Measurements from ENCODE around the gene MARCHF9. TPM values are rescaled to one million over a fixed set of nuclear protein-coding genes. Genes with fewer than 3 reads are reported as not detected.
"Not testable (repeated sequence)": the region's sequence is repeated elsewhere in the genome, so short reads cannot be mapped to it uniquely, and the experiment has no call there.

The MARCHF9 gene
- total RNA-seq, 1 experiment from 2014 or later = 147 TPM

DNA sequence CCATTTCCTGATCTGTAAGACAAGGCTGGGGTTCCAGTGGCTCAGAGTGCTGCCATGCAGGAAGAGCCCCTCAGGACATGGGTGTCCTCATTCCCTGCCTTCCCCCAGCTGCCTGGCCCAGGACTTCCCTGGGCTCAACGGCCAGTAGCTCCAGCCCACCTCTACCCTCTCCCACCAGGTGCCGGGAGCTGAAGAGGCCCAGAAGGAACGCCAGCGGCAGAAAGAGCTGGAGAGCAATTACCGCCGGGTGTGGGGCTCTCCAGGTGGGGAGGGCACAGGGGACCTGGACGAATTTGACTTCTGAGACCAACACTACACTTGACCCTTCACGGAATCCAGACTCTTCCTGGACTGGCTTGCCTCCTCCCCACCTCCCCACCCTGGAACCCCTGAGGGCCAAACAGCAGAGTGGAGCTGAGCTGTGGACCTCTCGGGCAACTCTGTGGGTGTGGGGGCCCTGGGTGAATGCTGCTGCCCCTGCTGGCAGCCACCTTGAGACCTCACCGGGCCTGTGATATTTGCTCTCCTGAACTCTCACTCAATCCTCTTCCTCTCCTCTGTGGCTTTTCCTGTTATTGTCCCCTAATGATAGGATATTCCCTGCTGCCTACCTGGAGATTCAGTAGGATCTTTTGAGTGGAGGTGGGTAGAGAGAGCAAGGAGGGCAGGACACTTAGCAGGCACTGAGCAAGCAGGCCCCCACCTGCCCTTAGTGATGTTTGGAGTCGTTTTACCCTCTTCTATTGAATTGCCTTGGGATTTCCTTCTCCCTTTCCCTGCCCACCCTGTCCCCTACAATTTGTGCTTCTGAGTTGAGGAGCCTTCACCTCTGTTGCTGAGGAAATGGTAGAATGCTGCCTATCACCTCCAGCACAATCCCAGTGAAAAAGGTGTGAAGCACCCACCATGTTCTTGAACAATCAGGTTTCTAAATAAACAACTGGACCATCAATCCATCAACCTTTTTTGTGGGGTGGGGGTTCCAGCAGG lies 34.0 kb upstream of the MARCHF9 start:
- Histone ChIP-seq H3K27ac (no peak overlapping the region), H3K4me3 (no peak overlapping the region), H3K27me3 (no peaks in the 10 kb centered on the region), H3K4me1 (no peaks in the 10 kb centered on the region), H3K36me3 (peaks cover 58% of the 10 kb centered on the region), H3K9me3 (replicated peaks) (no peaks in the 10 kb centered on the region)
- DNase-seq = peak; percentile 65 to 67

- not testable (repeated sequence) for H3K27ac ChIP-seq; H3K9me3 ChIP-seq (replicated peaks); H3K4me1 ChIP-seq; H3K27me3 ChIP-seq; H3K4me3 ChIP-seq
- peaks cover 47% of the 10 kb centered on the region for H3K36me3 ChIP-seq
- DNase-seq = peak; percentile 58 to 61
Measured at GRCh38 chr12:57721846-57722608, 32.9 kb upstream of the MARCHF9 start.

- H3K36me3 ChIP-seq = peaks cover 39% of the 10 kb centered on the region
- DNase-seq = peak; percentile 75 to 76
- no peaks in the 10 kb centered on the region; the same call in 1 of the 2 replicates for H3K4me1 ChIP-seq
- H3K27ac ChIP-seq = no peak overlapping the region
- no peak overlapping the region for H3K4me3 ChIP-seq
- H3K9me3 ChIP-seq (replicated peaks) = no peaks in the 10 kb centered on the region
- no peaks in the 10 kb centered on the region for H3K27me3 ChIP-seq
Measured at GRCh38 chr12:57722716-57723629, 31.9 kb upstream of the MARCHF9 start.

GRCh38 chr12:57723630-57723962 lies 31.3 kb upstream of the MARCHF9 start:
- Histone ChIP-seq H3K27me3 (no peaks in the 10 kb centered on the region), H3K36me3 (peaks cover 33% of the 10 kb centered on the region), H3K9me3 (replicated peaks) (no peaks in the 10 kb centered on the region), H3K4me1 (no peaks in the 10 kb centered on the region; the same call in 1 of the 2 replicates), H3K27ac (no peak overlapping the region), H3K4me3 (no peak overlapping the region)
- peak in 1 of 2 experiments; percentile 72 for DNase-seq

- DNase-seq = peak; percentile 72 to 78
- peaks cover 26% of the 10 kb centered on the region for H3K36me3 ChIP-seq
Measured at GRCh38 chr12:57724003-57724935, 30.6 kb upstream of the MARCHF9 start.

DNA sequence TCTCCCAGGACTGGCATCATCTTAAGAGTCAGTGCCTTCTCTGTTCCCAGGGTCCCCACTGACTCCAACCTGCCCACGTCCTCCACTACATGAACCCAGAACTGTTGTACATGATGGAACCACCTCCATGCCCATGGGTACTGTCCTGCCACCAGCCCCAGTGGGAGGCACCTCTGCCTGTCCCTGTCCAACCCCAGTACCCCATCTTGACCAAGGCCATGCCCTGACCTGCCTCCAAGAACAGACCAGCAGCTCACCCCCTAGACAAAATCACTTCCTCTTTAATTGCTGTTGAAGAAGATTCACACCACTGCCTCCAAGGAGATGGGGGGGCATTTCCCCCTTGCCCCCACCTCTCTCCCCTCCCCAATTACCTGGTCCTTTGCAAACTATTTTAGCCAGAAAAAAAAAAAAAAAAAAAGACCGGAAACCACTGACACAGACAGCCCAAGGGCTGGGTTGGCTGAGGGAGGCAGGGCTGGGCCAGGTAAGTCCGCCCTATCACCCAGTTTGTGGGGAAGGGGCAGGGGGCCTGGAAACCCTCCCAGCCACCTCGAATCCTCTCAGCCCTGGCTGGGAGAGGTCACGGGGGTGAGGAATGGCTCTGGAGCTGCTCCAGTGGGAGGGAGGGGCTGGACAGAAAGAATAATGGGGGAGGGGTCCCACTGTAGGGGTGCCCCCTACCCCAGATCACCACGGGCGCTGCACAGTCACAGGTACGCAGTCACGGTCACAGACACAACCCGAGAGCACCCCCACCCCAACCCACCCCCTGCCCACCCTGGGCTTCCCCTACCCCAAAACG lies 29.8 kb upstream of the MARCHF9 start:
- no peaks in the 10 kb centered on the region for H3K9me3 ChIP-seq (replicated peaks)
- H3K27ac ChIP-seq = no peak overlapping the region
- no peaks in the 10 kb centered on the region for H3K27me3 ChIP-seq
- H3K4me3 ChIP-seq = no peak overlapping the region
- H3K36me3 ChIP-seq = peaks cover 17% of the 10 kb centered on the region
- H3K4me1 ChIP-seq = no peaks in the 10 kb centered on the region; the same call in 1 of the 2 replicates
- DNase-seq = peak; percentile 75 to 76

More at GRCh38 chr12:57724003-57724935, 30.6 kb upstream of the MARCHF9 start:
- H3K27ac ChIP-seq = no peak overlapping the region
- no peaks in the 10 kb centered on the region for H3K27me3 ChIP-seq
- no peaks in the 10 kb centered on the region; the same call in 1 of the 2 replicates for H3K4me1 ChIP-seq
- H3K4me3 ChIP-seq = no peak overlapping the region
- no peaks in the 10 kb centered on the region for H3K9me3 ChIP-seq (replicated peaks)

DNA sequence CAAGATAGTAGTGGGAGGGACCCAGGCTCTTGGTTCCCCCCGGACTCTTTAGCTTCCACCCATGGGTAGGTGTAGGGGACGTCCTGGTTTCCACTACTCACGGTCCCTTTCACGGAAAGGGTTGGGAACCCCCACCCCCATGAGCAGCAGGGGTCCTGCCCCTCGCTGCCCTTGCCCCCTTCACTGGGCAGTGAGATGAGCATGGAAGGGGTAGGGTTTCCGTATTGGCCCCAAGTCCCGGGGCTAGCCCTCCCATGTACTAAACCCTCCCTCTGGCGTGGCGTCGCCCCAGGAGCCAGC lies 29.1 kb upstream of the MARCHF9 start:
- no peak for DNase-seq
- peaks cover 11% of the 10 kb centered on the region for H3K36me3 ChIP-seq
- H3K9me3 ChIP-seq (replicated peaks) = no peaks in the 10 kb centered on the region
- H3K27ac ChIP-seq = peak overlapping the region; percentile 79
- peak overlapping the region; percentile 73 for H3K4me3 ChIP-seq
- no peaks in the 10 kb centered on the region for H3K27me3 ChIP-seq
- H3K4me1 ChIP-seq = no peaks in the 10 kb centered on the region; the same call in 1 of the 2 replicates

GRCh38 chr12:57726151-57726883 lies 28.6 kb upstream of the MARCHF9 start:
- Histone ChIP-seq H3K27ac (peak overlapping the region; percentile 79), H3K4me3 (peak overlapping the region; percentile 73), H3K9me3 (replicated peaks) (no peaks in the 10 kb centered on the region), H3K4me1 (no peaks in the 10 kb centered on the region; the same call in 1 of the 2 replicates), H3K27me3 (no peaks in the 10 kb centered on the region), H3K36me3 (peaks cover 6% of the 10 kb centered on the region)
- peak; percentile 100 for DNase-seq

GRCh38 chr12:57726884-57727757 lies 27.8 kb upstream of the MARCHF9 start:
- Histone ChIP-seq H3K27ac (peak overlapping the region; percentile 79), H3K4me3 (peak overlapping the region; percentile 73)

GRCh38 chr12:57727758-57728395 lies 27.0 kb upstream of the MARCHF9 start:
- DNase-seq = peak; percentile 82 to 83
- no peak overlapping the region for H3K4me3 ChIP-seq
- no peaks in the 10 kb centered on the region; the same call in 1 of the 2 replicates for H3K4me1 ChIP-seq
- H3K36me3 ChIP-seq = no peaks in the 10 kb centered on the region
- H3K27ac ChIP-seq = no peak overlapping the region
- no peaks in the 10 kb centered on the region for H3K9me3 ChIP-seq (replicated peaks)
- H3K27me3 ChIP-seq = no peaks in the 10 kb centered on the region

More at GRCh38 chr12:57726884-57727757, 27.8 kb upstream of the MARCHF9 start:
- H3K4me1 ChIP-seq = no peaks in the 10 kb centered on the region; the same call in 1 of the 2 replicates
- H3K9me3 ChIP-seq (replicated peaks) = no peaks in the 10 kb centered on the region
- DNase-seq = peak; percentile 88 to 90
- no peaks in the 10 kb centered on the region for H3K36me3 ChIP-seq
- H3K27me3 ChIP-seq = no peaks in the 10 kb centered on the region

- Histone ChIP-seq H3K27ac (no peak overlapping the region), H3K4me3 (no peak overlapping the region), H3K4me1 (peaks cover 4% of the 10 kb centered on the region), H3K27me3 (no peaks in the 10 kb centered on the region), H3K9me3 (replicated peaks) (no peaks in the 10 kb centered on the region), H3K36me3 (no peaks in the 10 kb centered on the region)
- peak in 1 of 2 experiments; percentile 70 for DNase-seq
Measured at GRCh38 chr12:57729321-57729844, 25.5 kb upstream of the MARCHF9 start.

Measured in SJCRH30 (cell line).